Measurements from ENCODE around the gene DUSP28.

DNA sequence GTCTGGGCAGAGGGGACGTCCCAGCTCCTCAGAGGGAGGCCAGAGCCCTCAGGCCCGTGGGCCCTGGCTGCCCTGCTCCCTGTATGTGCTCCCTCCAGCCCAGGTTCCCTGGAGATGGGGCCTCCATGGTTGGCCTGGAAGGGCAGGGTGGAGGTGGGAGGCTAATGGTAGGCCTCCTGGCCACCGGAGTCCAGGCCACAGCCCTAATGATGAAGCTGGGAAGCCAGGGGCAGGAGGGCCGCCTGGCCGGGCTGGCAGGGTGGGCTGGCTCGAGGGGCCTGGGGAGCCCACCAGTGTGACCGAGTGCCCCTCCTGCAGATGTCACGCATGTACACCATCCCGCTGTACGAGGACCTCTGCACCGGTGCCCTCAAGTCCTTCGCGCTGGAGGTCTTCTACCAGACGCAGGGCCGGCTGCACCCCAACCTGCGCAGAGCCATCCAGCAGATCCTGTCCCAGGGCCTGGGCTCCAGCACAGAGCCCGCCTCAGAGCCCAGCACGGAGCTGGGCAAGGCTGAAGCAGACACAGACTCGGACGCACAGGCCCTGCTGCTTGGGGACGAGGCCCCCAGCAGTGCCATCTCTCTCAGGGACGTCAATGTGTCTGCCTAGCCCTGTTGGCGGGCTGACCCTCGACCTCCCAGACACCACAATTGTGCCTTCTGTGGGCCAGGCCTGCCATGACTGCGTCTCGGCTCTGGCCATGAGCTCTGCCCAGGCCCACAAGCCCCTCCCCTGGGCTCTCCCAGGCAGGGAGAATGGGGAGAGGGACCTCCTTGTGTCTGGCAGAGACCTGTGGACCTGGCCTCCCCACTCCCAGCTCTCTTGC is 17.3 kb downstream of the DUSP28 start:
- no peak for TF ChIP-seq TCF7 (IDR thresholded peaks at IDR 0.05; ENCODE audit: borderline replicate concordance)
- TF ChIP-seq, protein P1, sequence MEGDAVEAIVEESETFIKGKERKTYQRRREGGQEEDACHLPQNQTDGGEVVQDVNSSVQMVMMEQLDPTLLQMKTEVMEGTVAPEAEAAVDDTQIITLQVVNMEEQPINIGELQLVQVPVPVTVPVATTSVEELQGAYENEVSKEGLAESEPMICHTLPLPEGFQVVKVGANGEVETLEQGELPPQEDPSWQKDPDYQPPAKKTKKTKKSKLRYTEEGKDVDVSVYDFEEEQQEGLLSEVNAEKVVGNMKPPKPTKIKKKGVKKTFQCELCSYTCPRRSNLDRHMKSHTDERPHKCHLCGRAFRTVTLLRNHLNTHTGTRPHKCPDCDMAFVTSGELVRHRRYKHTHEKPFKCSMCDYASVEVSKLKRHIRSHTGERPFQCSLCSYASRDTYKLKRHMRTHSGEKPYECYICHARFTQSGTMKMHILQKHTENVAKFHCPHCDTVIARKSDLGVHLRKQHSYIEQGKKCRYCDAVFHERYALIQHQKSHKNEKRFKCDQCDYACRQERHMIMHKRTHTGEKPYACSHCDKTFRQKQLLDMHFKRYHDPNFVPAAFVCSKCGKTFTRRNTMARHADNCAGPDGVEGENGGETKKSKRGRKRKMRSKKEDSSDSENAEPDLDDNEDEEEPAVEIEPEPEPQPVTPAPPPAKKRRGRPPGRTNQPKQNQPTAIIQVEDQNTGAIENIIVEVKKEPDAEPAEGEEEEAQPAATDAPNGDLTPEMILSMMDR (IDR thresholded peaks at IDR 0.05 in 2 of 3, conservative IDR thresholded peaks at IDR 0.05 in 1 of 3; ENCODE audit: control insufficient read depth in 2 of 3, extremely low read depth in 1 of 3, insufficient read depth in 1 of 3, low read depth in 3 of 3, low read length in 3 of 3) = no peak
- no peak for TF ChIP-seq MYC (IDR thresholded peaks at IDR 0.05; ENCODE audit: insufficient read depth, insufficient read length, insufficient replicate concordance, low read length, severe bottlenecking)
- TF ChIP-seq ZZZ3 (IDR thresholded peaks at IDR 0.05; ENCODE audit: control insufficient read depth, insufficient read length, low read depth) = no peak
- no peak for TF ChIP-seq SIN3A (IDR thresholded peaks at IDR 0.05; ENCODE audit: low read depth, low read length)
- no peak for TF ChIP-seq POLR2AphosphoS2 (IDR thresholded peaks at IDR 0.05; ENCODE audit: low read depth, low read length)
- TF ChIP-seq POLR2A (IDR thresholded peaks at IDR 0.05; ENCODE audit: low read depth, low read length) = peak; percentile 21; the same call in 1 of the 2 replicates
